ENCODE results near the gene MYO9B.

- TF ChIP-seq CTCF (optimal IDR thresholded peaks at IDR 0.05 in 1 of 3, IDR thresholded peaks at IDR 0.05 in 1 of 3, conservative IDR thresholded peaks at IDR 0.05 in 1 of 3; ENCODE audit: extremely low read depth in 1 of 3, insufficient read depth in 2 of 3, low read length in 3 of 3), result no peak
- no peak for TF ChIP-seq EZH2 (IDR thresholded peaks at IDR 0.05; ENCODE audit: low read length)
Measured at GRCh38 chr19:17124025-17124424, 48.4 kb downstream of the MYO9B start.
